ENCODE results near the gene BRIX1.
"Not testable (repeated sequence)": the region's sequence is repeated elsewhere in the genome, so short reads cannot be mapped to it uniquely, and the experiment has no call there.

Gene BRIX1

GRCh38 chr5:34957857-34958690 is 42.6 kb downstream of the BRIX1 start:
- peak; percentile 19 to 43 for DNase-seq
- TF ChIP-seq POLR2A (IDR thresholded peaks at IDR 0.05; ENCODE audit: low read length) (no peak), GATA1 (IDR thresholded peaks at IDR 0.05; ENCODE audit: low read depth, low read length) (no peak)

DNA sequence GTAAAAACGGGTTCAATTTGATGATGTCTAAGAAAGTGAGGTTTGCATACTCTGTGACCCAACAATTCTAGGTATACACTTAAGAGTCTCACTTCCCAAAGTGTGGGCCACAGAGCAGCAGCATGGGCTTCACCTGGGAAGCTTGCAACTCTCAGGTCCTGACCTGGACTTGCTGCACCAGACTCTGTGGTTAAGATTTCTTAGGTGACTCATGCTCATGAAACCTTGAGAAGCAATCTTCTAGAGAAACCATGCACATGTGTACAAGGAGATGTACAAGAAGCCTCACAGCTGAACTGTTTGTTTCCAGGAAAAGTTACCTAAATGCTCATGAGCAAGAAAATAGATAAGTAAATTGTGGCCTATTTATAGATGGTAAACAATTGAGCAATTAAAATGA is 43.8 kb downstream of the BRIX1 start:
- TF ChIP-seq GATA1 (IDR thresholded peaks at IDR 0.05; ENCODE audit: low read depth, low read length) (no peak), POLR2A (IDR thresholded peaks at IDR 0.05; ENCODE audit: low read length) (no peak)
- no peak for DNase-seq

DNA sequence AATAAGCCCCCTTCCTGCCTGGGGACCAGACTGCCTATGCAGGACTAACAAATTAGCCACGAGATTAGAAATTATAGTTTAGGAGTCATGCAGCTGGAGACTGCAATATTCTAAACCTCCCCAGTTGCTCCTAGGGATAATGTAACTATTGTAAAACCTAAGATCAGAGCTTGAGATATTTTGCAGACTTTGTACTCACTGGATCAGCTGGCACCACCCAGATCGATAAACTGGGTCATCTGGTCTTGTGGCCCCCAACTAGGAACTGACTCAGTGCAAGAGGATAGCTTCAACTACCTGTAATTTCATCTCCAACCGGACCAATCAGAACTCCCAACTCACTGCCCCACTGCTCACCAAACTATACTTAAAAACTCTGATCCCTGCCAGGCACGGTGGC is 52.0 kb downstream of the BRIX1 start:
- DNase-seq, result no peak
- no peak for TF ChIP-seq POLR2A (IDR thresholded peaks at IDR 0.05; ENCODE audit: low read length)

- TF ChIP-seq GATA1 (IDR thresholded peaks at IDR 0.05; ENCODE audit: low read depth, low read length), result no peak
- TF ChIP-seq POLR2A (IDR thresholded peaks at IDR 0.05; ENCODE audit: low read length), result no peak
- DNase-seq, result no peak
Measured at GRCh38 chr5:34968258-34968657, 52.7 kb downstream of the BRIX1 start.

- TF ChIP-seq GATA1 (IDR thresholded peaks at IDR 0.05; ENCODE audit: low read depth, low read length), result no peak
- no peak for TF ChIP-seq POLR2A (IDR thresholded peaks at IDR 0.05; ENCODE audit: low read length)
- DNase-seq, result no peak
Measured at GRCh38 chr5:34970552-34970951, 55.0 kb downstream of the BRIX1 start.

GRCh38 chr5:34971655-34972054 is 56.1 kb downstream of the BRIX1 start:
- not testable (repeated sequence) for DNase-seq

Measured in erythroblast (primary cell).